ENCODE measurements around the gene STUB1.

The STUB1 gene

GRCh38 chr16:672851-673250, 7.4 kb upstream of the STUB1 start:
- H3K9ac ChIP-seq (ENCODE audit: low read length): no peak overlapping the region
- no peaks in the 10 kb centered on the region; the same call in 1 of the 2 replicates for H3K36me3 ChIP-seq (replicated peaks; ENCODE audit: insufficient read depth, low read length)
- H3K9me2 ChIP-seq (replicated peaks; ENCODE audit: insufficient read depth, low read length): no peaks in the 10 kb centered on the region
- no peak overlapping the region for H3K27ac ChIP-seq (ENCODE audit: low read length)
- no peak overlapping the region for H3K4me2 ChIP-seq (ENCODE audit: low read depth, low read length)
- H3F3A ChIP-seq (ENCODE audit: insufficient read depth, low read length): no peaks in the 10 kb centered on the region
- TF ChIP-seq, protein P1, sequence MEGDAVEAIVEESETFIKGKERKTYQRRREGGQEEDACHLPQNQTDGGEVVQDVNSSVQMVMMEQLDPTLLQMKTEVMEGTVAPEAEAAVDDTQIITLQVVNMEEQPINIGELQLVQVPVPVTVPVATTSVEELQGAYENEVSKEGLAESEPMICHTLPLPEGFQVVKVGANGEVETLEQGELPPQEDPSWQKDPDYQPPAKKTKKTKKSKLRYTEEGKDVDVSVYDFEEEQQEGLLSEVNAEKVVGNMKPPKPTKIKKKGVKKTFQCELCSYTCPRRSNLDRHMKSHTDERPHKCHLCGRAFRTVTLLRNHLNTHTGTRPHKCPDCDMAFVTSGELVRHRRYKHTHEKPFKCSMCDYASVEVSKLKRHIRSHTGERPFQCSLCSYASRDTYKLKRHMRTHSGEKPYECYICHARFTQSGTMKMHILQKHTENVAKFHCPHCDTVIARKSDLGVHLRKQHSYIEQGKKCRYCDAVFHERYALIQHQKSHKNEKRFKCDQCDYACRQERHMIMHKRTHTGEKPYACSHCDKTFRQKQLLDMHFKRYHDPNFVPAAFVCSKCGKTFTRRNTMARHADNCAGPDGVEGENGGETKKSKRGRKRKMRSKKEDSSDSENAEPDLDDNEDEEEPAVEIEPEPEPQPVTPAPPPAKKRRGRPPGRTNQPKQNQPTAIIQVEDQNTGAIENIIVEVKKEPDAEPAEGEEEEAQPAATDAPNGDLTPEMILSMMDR (IDR thresholded peaks at IDR 0.05; ENCODE audit: low read length): no peak
- TF ChIP-seq EZH2 (optimal IDR thresholded peaks at IDR 0.05; ENCODE audit: low read depth, low read length) (no peak), EZH2phosphoT487 (IDR thresholded peaks at IDR 0.05; ENCODE audit: low read length) (no peak)
- no peaks in the 10 kb centered on the region for H4K20me1 ChIP-seq (ENCODE audit: insufficient read depth, low read length)
- H3K79me2 ChIP-seq (ENCODE audit: low read length): peaks cover 24% of the 10 kb centered on the region
- no peak overlapping the region for H2AFZ ChIP-seq (ENCODE audit: low read length)
- no peak overlapping the region for H3K4me3 ChIP-seq (ENCODE audit: low read length)
- H3K27me3 ChIP-seq (replicated peaks; ENCODE audit: insufficient read depth, low read length): no peaks in the 10 kb centered on the region
- no peak for DNase-seq
- H3K9me3 ChIP-seq (replicated peaks; ENCODE audit: insufficient read depth, low read length): no peaks in the 10 kb centered on the region
- 0 out of 2 replicates have a peak, but pooled peaks cover 6% of the 10 kb centered on the region for H3K4me1 ChIP-seq (ENCODE audit: low read length)

GRCh38 chr16:673399-673991, 6.7 kb upstream of the STUB1 start:
- Histone ChIP-seq H3K36me3 (replicated peaks; ENCODE audit: insufficient read depth, low read length) (no peaks in the 10 kb centered on the region; the same call in 1 of the 2 replicates), H3K4me1 (ENCODE audit: low read length) (0 out of 2 replicates have a peak, but pooled peaks cover 6% of the 10 kb centered on the region), H3K9me2 (replicated peaks; ENCODE audit: insufficient read depth, low read length) (no peaks in the 10 kb centered on the region), H3K4me3 (ENCODE audit: low read length) (no peak overlapping the region), H3K9ac (ENCODE audit: low read length) (no peak overlapping the region), H3F3A (ENCODE audit: insufficient read depth, low read length) (no peaks in the 10 kb centered on the region), H3K79me2 (ENCODE audit: low read length) (peaks cover 18% of the 10 kb centered on the region), H3K4me2 (ENCODE audit: low read depth, low read length) (no peak overlapping the region), H4K20me1 (ENCODE audit: insufficient read depth, low read length) (no peaks in the 10 kb centered on the region), H3K9me3 (replicated peaks; ENCODE audit: insufficient read depth, low read length) (no peaks in the 10 kb centered on the region), H3K27me3 (replicated peaks; ENCODE audit: insufficient read depth, low read length) (no peaks in the 10 kb centered on the region), H2AFZ (ENCODE audit: low read length) (no peak overlapping the region), H3K27ac (ENCODE audit: low read length) (no peak overlapping the region)
- TF ChIP-seq, protein P1 (IDR thresholded peaks at IDR 0.05; ENCODE audit: low read length): no peak
- no peak for TF ChIP-seq EZH2phosphoT487 (IDR thresholded peaks at IDR 0.05; ENCODE audit: low read length)
- no peak for DNase-seq

DNA sequence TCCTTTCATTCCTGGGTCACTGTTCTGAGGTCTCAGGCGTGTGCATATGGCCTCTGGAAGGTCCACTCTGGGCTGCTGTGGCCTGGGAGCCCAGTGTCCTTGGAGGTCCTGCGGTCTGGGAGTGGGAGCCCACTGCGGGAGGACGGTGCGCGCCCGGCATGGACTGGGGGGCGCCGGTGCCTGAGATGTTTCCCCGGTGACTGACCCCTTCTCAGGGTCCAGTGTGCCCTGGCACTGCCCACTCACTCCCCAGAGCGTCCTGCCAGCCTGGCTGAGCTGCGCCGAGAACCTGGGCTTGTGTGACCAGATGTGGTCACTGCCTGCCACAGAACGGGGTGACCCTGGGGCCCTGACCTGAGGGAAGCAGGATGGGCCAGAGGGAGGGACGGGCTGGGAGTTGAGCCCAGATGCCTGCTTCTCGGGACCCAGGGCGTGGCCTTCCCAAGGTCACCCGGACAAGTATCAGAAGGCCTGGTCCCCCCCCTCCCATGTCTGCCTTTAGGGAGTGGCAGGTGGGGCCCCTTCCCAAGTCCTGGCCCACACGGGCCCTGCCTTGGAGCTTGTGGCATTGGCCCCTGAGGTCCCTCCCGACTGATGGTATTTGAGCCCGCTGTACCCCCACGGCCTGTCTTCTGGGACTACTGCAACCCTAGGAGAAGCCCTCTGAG, 5.9 kb upstream of the STUB1 start:
- H3K36me3 ChIP-seq (replicated peaks; ENCODE audit: insufficient read depth, low read length): no peaks in the 10 kb centered on the region; the same call in 1 of the 2 replicates
- no peak overlapping the region for H3K27ac ChIP-seq (ENCODE audit: low read length)
- H3F3A ChIP-seq (ENCODE audit: insufficient read depth, low read length): no peaks in the 10 kb centered on the region
- TF ChIP-seq, protein P1 (IDR thresholded peaks at IDR 0.05; ENCODE audit: low read length): no peak
- TF ChIP-seq EZH2 (optimal IDR thresholded peaks at IDR 0.05; ENCODE audit: low read depth, low read length): no peak
- H3K4me2 ChIP-seq (ENCODE audit: low read depth, low read length): no peak overlapping the region
- no peak for DNase-seq
- H3K27me3 ChIP-seq (replicated peaks; ENCODE audit: insufficient read depth, low read length): no peaks in the 10 kb centered on the region
- no peak overlapping the region for H3K4me3 ChIP-seq (ENCODE audit: low read length)
- H3K9me3 ChIP-seq (replicated peaks; ENCODE audit: insufficient read depth, low read length): no peaks in the 10 kb centered on the region
- no peak overlapping the region for H3K9ac ChIP-seq (ENCODE audit: low read length)
- H4K20me1 ChIP-seq (ENCODE audit: insufficient read depth, low read length): no peaks in the 10 kb centered on the region
- H2AFZ ChIP-seq (ENCODE audit: low read length): no peak overlapping the region
- no peaks in the 10 kb centered on the region for H3K4me1 ChIP-seq (ENCODE audit: low read length)
- peaks cover 10% of the 10 kb centered on the region for H3K79me2 ChIP-seq (ENCODE audit: low read length)
- no peaks in the 10 kb centered on the region for H3K9me2 ChIP-seq (replicated peaks; ENCODE audit: insufficient read depth, low read length)

Measured in MM.1S (cell line).